Skeletal muscle tissue (tissue), 4 donors: ENCODE results near the gene TTC9. TPM values are rescaled to one million over a fixed set of nuclear protein-coding genes. Genes with fewer than 3 reads are reported as not detected.
"Not testable (repeated sequence)": the region's sequence is repeated elsewhere in the genome, so short reads cannot be mapped to it uniquely, and the experiment has no call there.

ENCODE experiments used
- H3K27ac ChIP-seq: one replicate; pipeline ENCODE4 v1.7.0; 2013; ENCODE audit warnings: mild to moderate bottlenecking, low read depth, low read length, inconsistent platforms
- H3K27me3 ChIP-seq, 3 donors: one replicate each; pipeline ENCODE4 v1.7.0; 2013; ENCODE audit warnings: low read length in 3 of 3; ENCODE audit not compliant: control insufficient read depth in 3 of 3, insufficient read depth in 3 of 3
- H3K36me3 ChIP-seq, 3 donors: one replicate each; pipeline ENCODE4 v1.7.0; 2013; ENCODE audit warnings: low read length in 3 of 3; ENCODE audit not compliant: control insufficient read depth in 3 of 3, insufficient read depth in 3 of 3
- H3K4me1 ChIP-seq, 3 donors: one replicate each; pipeline ENCODE4 v1.7.0; 2013; ENCODE audit warnings: low read length in 3 of 3, mild to moderate bottlenecking in 3 of 3; ENCODE audit not compliant: control insufficient read depth in 3 of 3, insufficient read depth in 3 of 3
- H3K4me3 ChIP-seq, 3 donors: one replicate each; pipeline ENCODE4 v1.7.0; 2013; ENCODE audit warnings: low read length in 3 of 3
- H3K9ac ChIP-seq, 3 donors: one replicate each; pipeline ENCODE4 v1.7.0; 2013; ENCODE audit warnings: low read length in 3 of 3, mild to moderate bottlenecking in 3 of 3, moderate library complexity in 2 of 3, low read depth in 1 of 3
- H3K9me3 ChIP-seq, 3 donors: one replicate each; pipeline ENCODE4 v1.7.0; 2013; ENCODE audit warnings: low read length in 3 of 3; ENCODE audit not compliant: control insufficient read depth in 3 of 3
- total RNA-seq: library from RNA; depleted of rRNA; stranded (reverse); fragments of >200 nt; gene quantifications from one replicate; pipeline ENCODE4 v1.2.3, GENCODE V29; 2014
- donor health status: Osteomylitis.

The TTC9 gene
- total RNA-seq, 1 donor from 2014 or later: 1.0 TPM

DNA sequence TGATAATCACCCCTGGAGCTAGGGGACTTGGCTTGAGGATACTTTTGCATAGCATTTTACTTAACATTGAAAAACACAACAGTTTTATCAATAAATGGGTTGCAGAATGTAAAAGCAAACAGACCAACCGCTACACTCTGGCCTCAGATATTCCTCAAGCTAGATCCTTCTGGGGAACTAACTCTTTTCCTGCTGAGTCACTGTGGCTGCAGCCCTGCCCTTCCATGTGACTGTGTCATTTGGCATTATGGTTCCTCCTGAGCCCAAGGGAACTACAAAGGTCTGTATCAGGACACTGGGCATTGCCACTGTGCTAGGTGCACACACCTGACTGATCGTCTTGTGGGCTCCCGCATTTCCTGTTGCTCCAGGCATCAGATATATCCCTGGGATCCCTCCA, 56.6 kb downstream of the TTC9 start:
- H3K36me3 ChIP-seq: no peaks in the 10 kb centered on the region
- H3K4me3 ChIP-seq: no peak overlapping the region
- no peaks in the 10 kb centered on the region for H3K9me3 ChIP-seq
- H3K4me1 ChIP-seq: peaks cover 0 to 10% (median 0%) of the 10 kb centered on the region in 3 donors
- H3K9ac ChIP-seq: no peak overlapping the region
- H3K27me3 ChIP-seq: no peaks in the 10 kb centered on the region
- H3K27ac ChIP-seq: no peak overlapping the region

- Histone ChIP-seq H3K4me1 (peaks cover 0 to 10% (median 0%) of the 10 kb centered on the region in 3 donors), H3K9me3 (no peaks in the 10 kb centered on the region), H3K36me3 (no peaks in the 10 kb centered on the region), H3K27ac (no peak overlapping the region), H3K9ac (no peak overlapping the region), H3K4me3 (no peak overlapping the region), H3K27me3 (no peaks in the 10 kb centered on the region)
These were observed 57.9 kb downstream of the TTC9 start for GRCh38 chr14:70699646-70700045.

DNA sequence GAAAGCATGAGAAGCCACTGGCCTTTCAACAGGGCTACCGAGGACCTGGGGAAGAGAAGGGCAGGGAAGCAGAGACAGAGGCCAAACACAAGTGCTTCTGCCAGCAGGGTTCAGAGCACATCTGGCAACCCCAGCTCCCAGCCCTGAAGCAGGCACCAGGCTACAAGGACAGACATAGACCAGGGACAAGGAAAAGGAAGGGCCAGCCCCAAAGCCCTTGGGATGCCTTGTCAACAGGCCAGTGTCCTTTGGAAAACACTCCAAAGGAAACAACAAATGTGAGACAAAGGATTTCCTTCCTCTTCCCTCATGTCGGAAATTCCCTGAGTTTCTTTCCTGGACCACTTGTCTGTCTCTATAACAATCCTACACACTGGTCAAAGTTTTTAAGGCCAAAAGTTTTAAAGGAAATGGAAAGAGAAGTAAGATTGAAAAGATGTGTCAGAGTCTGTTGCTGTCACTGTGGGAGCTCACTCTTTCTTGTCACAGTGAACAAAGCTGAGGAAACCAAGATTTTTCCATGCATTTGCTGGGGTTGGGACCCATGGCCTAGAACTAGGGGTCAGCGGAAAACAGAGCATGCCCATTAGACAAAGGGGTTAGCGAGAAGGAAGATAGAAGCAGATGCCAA, 59.4 kb downstream of the TTC9 start:
- no peaks in the 10 kb centered on the region for H3K9me3 ChIP-seq
- no peak overlapping the region for H3K9ac ChIP-seq
- no peak overlapping the region for H3K27ac ChIP-seq
- H3K4me1 ChIP-seq: peaks cover 0 to 10% (median 0%) of the 10 kb centered on the region in 3 donors
- H3K27me3 ChIP-seq: peaks cover 0 to 2% (median 0%) of the 10 kb centered on the region in 3 donors
- no peak overlapping the region for H3K4me3 ChIP-seq
- H3K36me3 ChIP-seq: no peaks in the 10 kb centered on the region

GRCh38 chr14:70701610-70702009, 59.9 kb downstream of the TTC9 start:
- Histone ChIP-seq H3K27ac (no peak overlapping the region), H3K4me1 (peaks cover 0 to 10% (median 0%) of the 10 kb centered on the region in 3 donors), H3K9ac (no peak overlapping the region), H3K9me3 (no peaks in the 10 kb centered on the region), H3K4me3 (no peak overlapping the region), H3K36me3 (no peaks in the 10 kb centered on the region), H3K27me3 (peaks cover 0 to 3% (median 0%) of the 10 kb centered on the region in 3 donors)

DNA sequence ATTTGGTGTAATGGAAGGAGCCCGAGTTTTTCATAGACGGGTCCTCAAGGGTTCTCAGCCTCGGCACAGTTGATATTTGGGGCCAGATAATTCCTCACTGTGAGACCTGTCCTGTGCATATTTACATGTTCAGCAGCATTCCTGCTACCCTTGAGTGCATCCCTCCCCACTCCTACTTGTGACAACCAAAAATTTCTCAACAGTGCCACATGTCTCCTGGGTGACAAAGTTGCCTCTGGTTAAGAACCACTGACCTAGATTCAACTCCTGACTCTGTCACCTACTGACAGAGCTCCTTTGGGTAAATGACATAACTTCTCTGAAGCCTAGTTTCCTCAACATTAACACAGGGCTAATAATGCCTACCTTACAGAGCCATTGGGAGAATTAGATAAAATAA, 60.4 kb downstream of the TTC9 start:
- H3K4me3 ChIP-seq: no peak overlapping the region
- H3K27me3 ChIP-seq: peaks cover 0 to 3% (median 0%) of the 10 kb centered on the region in 3 donors
- no peak overlapping the region for H3K9ac ChIP-seq
- no peak overlapping the region for H3K27ac ChIP-seq
- no peaks in the 10 kb centered on the region for H3K36me3 ChIP-seq
- H3K4me1 ChIP-seq: peaks cover 0 to 10% (median 0%) of the 10 kb centered on the region in 3 donors
- no peaks in the 10 kb centered on the region for H3K9me3 ChIP-seq

- not testable (repeated sequence) for H3K4me1 ChIP-seq, H3K36me3 ChIP-seq, H3K9me3 ChIP-seq, H3K4me3 ChIP-seq, H3K27me3 ChIP-seq, H3K27ac ChIP-seq, H3K9ac ChIP-seq
These were observed 62.0 kb downstream of the TTC9 start for GRCh38 chr14:70703621-70704168.

GRCh38 chr14:70704960-70705359, 63.2 kb downstream of the TTC9 start:
- no peak overlapping the region for H3K9ac ChIP-seq
- peaks cover 0 to 4% (median 0%) of the 10 kb centered on the region in 3 donors for H3K4me1 ChIP-seq
- peaks cover 0 to 4% (median 3%) of the 10 kb centered on the region in 3 donors for H3K27me3 ChIP-seq
- no peak overlapping the region for H3K27ac ChIP-seq
- no peaks in the 10 kb centered on the region for H3K9me3 ChIP-seq
- H3K4me3 ChIP-seq: no peak overlapping the region
- no peaks in the 10 kb centered on the region for H3K36me3 ChIP-seq

DNA sequence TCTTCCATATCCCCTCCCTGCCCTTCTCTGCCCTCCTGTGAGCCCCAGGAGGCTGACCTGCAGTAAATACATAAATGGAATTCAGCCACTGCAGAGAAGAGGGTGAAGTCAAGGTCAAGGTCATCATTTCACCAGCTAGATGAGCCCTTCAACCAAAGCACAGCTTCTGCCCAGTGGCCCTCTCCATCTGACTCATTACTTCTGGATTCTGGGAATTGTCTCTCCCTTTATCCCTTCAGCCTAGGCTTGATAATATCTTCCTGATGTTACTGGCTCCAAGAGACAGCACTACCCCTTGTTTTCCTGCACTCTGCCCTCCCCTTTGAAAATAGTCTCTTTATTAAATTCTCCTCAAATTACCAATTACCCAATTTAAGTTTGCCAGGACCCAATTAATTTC, 64.5 kb downstream of the TTC9 start:
- H3K27ac ChIP-seq: no peak overlapping the region
- H3K27me3 ChIP-seq: peaks cover 0 to 5% (median 3%) of the 10 kb centered on the region in 3 donors

GRCh38 chr14:70707138-70708038, 65.7 kb downstream of the TTC9 start:
- Histone ChIP-seq H3K27ac (no peak overlapping the region), H3K36me3 (no peaks in the 10 kb centered on the region), H3K4me1 (no peaks in the 10 kb centered on the region), H3K9ac (no peak overlapping the region), H3K4me3 (no peak overlapping the region), H3K9me3 (no peaks in the 10 kb centered on the region), H3K27me3 (peaks cover 0 to 5% (median 3%) of the 10 kb centered on the region in 3 donors)

More for the DNA sequence above, 64.5 kb downstream of the TTC9 start:
- Histone ChIP-seq H3K4me3 (no peak overlapping the region), H3K36me3 (no peaks in the 10 kb centered on the region), H3K9me3 (no peaks in the 10 kb centered on the region), H3K4me1 (no peaks in the 10 kb centered on the region), H3K9ac (no peak overlapping the region)
